ENCODE data around the gene SEC23A. TPM values are rescaled to one million over a fixed set of nuclear protein-coding genes. Genes with fewer than 3 reads are reported as not detected.
"Not testable (repeated sequence)": the region's sequence is repeated elsewhere in the genome, so short reads cannot be mapped to it uniquely, and the experiment has no call there.

The SEC23A gene
- total RNA-seq, 2 experiments from 2014 or later = 68.4 to 82.1 TPM

GRCh38 chr14:39069923-39070322 is 33.1 kb downstream of the SEC23A start:
- Mint-ChIP-seq H3K27ac (no peak overlapping the region), H3K4me3 (no peak overlapping the region), H3K4me1 (ENCODE audit: low read depth) (peaks cover 5% of the 10 kb centered on the region), H3K9me3 (no peaks in the 10 kb centered on the region), H3K27me3 (no peaks in the 10 kb centered on the region), H3K36me3 (ENCODE audit: low read depth) (peaks cover 88% of the 10 kb centered on the region)
- intact Hi-C loops (cut with DNase I, micrococcal nuclease) = no loop called here
- CTCF ChIA-PET = no interaction called here
- DNase-seq = no peak
- Histone ChIP-seq H3K9me3 (ENCODE audit: control insufficient read depth in 1 of 2, insufficient read depth in 1 of 2, low read length in 2 of 2) (no peaks in the 10 kb centered on the region), H3K36me3 (ENCODE audit: insufficient read depth, low read length) (peaks cover 69% of the 10 kb centered on the region), H3K4me1 (ENCODE audit: insufficient read depth, low read length) (no peaks in the 10 kb centered on the region), H3K4me3 (ENCODE audit: low read length) (no peak overlapping the region), H3K27ac (ENCODE audit: low read depth in 1 of 2, low read length in 2 of 2) (no peak overlapping the region), H3K27me3 (ENCODE audit: control insufficient read depth in 1 of 2, insufficient read depth in 2 of 2, low read length in 2 of 2) (no peaks in the 10 kb centered on the region)
- TF ChIP-seq CTCF (IDR thresholded peaks at IDR 0.05) = no peak
- POLR2A ChIA-PET = no interaction called here
- ATAC-seq (ENCODE audit: poor library complexity) = no peak

- H3K4me3 ChIP-seq (ENCODE audit: low read length); H3K4me3 Mint-ChIP-seq; H3K4me1 Mint-ChIP-seq (ENCODE audit: low read depth); H3K9me3 Mint-ChIP-seq; intact Hi-C loops (cut with DNase I, micrococcal nuclease); H3K9me3 ChIP-seq (ENCODE audit: control insufficient read depth in 1 of 2, insufficient read depth in 1 of 2, low read length in 2 of 2); H3K27ac Mint-ChIP-seq; H3K27ac ChIP-seq (ENCODE audit: low read depth in 1 of 2, low read length in 2 of 2); H3K4me1 ChIP-seq (ENCODE audit: insufficient read depth, low read length); DNase-seq; POLR2A ChIA-PET; ATAC-seq (ENCODE audit: poor library complexity); H3K27me3 Mint-ChIP-seq; CTCF ChIA-PET; H3K27me3 ChIP-seq (ENCODE audit: control insufficient read depth in 1 of 2, insufficient read depth in 2 of 2, low read length in 2 of 2): not testable (repeated sequence)
- peaks cover 72% of the 10 kb centered on the region for H3K36me3 ChIP-seq (ENCODE audit: insufficient read depth, low read length)
- peaks cover 88% of the 10 kb centered on the region for H3K36me3 Mint-ChIP-seq (ENCODE audit: low read depth)
Observed at GRCh38 chr14:39069169-39069805, 33.7 kb downstream of the SEC23A start.

- no peaks in the 10 kb centered on the region for H3K4me1 Mint-ChIP-seq (ENCODE audit: low read depth)
- H3K4me3 Mint-ChIP-seq = no peak overlapping the region
- H3K36me3 ChIP-seq (ENCODE audit: insufficient read depth, low read length) = peaks cover 85% of the 10 kb centered on the region
- ChIA-PET CTCF (no interaction called here), POLR2A (no interaction called here)
- no peak for TF ChIP-seq CTCF (IDR thresholded peaks at IDR 0.05)
- no peaks in the 10 kb centered on the region for H3K4me1 ChIP-seq (ENCODE audit: insufficient read depth, low read length)
- peaks cover 98% of the 10 kb centered on the region for H3K36me3 Mint-ChIP-seq (ENCODE audit: low read depth)
- H3K4me3 ChIP-seq (ENCODE audit: low read length) = no peak overlapping the region
- H3K27ac ChIP-seq (ENCODE audit: low read depth in 1 of 2, low read length in 2 of 2) = no peak overlapping the region
- peaks cover 17 to 22% of the 10 kb centered on the region in 2 experiments for H3K9me3 ChIP-seq (ENCODE audit: control insufficient read depth in 1 of 2, insufficient read depth in 1 of 2, low read length in 2 of 2)
- H3K27me3 ChIP-seq (ENCODE audit: control insufficient read depth in 1 of 2, insufficient read depth in 2 of 2, low read length in 2 of 2) = no peaks in the 10 kb centered on the region
- intact Hi-C loops (cut with DNase I, micrococcal nuclease) = no loop called here
- DNase-seq (no peak), ATAC-seq (ENCODE audit: poor library complexity) (no peak)
- H3K27ac Mint-ChIP-seq = no peak overlapping the region
- H3K9me3 Mint-ChIP-seq = peaks cover 5% of the 10 kb centered on the region
- no peaks in the 10 kb centered on the region for H3K27me3 Mint-ChIP-seq
Observed at GRCh38 chr14:39060818-39061437, 42.1 kb downstream of the SEC23A start.

Data from CD4-positive, alpha-beta T cell (primary cell).